HepG2 (cell line): ENCODE data around the gene RAC2. TPM values are rescaled to one million over a fixed set of nuclear protein-coding genes. Genes with fewer than 3 reads are reported as not detected.

Experiments
- AKAP8 ChIP-seq: sonication (generic); formaldehyde crosslinking; IDR thresholded peaks from 2 replicates; pipeline ENCODE4 v1.5.1; 2020; ENCODE audit warnings: mild to moderate bottlenecking, missing genetic modification reagents
- CBX1 ChIP-seq: IDR thresholded peaks from one replicate; pipeline ENCODE4 v1.6.1; 2016; ENCODE audit warnings: antibody characterized with exemption, low read depth
- DR1 ChIP-seq: sonication (generic); formaldehyde crosslinking; IDR thresholded peaks from 2 replicates; pipeline ENCODE4 v1.8.0; 2021; ENCODE audit warnings: mild to moderate bottlenecking, missing genetic modification reagents, inconsistent platforms
- GLMP ChIP-seq: sonication (generic); formaldehyde crosslinking; IDR thresholded peaks from 2 replicates; pipeline ENCODE4 v1.9.0; 2021; ENCODE audit warnings: missing genetic modification reagents, mild to moderate bottlenecking, borderline replicate concordance
- NCOA1 ChIP-seq: sonication (generic); formaldehyde crosslinking; IDR thresholded peaks from 2 replicates; pipeline ENCODE4 v1.9.0; 2021; ENCODE audit warnings: missing genetic modification reagents
- NPAS2 ChIP-seq: sonication (generic); formaldehyde crosslinking; IDR thresholded peaks from 2 replicates; pipeline ENCODE4 v1.8.0; 2022; ENCODE audit warnings: mild to moderate bottlenecking, missing genetic modification reagents, borderline replicate concordance
- SPEN ChIP-seq: sonication (generic); formaldehyde crosslinking; IDR thresholded peaks from 2 replicates; pipeline ENCODE4 v1.5.1; 2020; ENCODE audit warnings: low read depth, mild to moderate bottlenecking, missing genetic modification reagents
- SRY ChIP-seq: sonication (generic); formaldehyde crosslinking; IDR thresholded peaks from 2 replicates; pipeline ENCODE4 v1.8.0; 2022; ENCODE audit warnings: mild to moderate bottlenecking, missing genetic modification reagents
- YEATS4 ChIP-seq: sonication (generic); formaldehyde crosslinking; IDR thresholded peaks from 2 replicates; pipeline ENCODE4 v1.4.0; 2020; ENCODE audit warnings: missing genetic modification reagents, borderline replicate concordance
- ZBTB7B ChIP-seq: sonication (generic); formaldehyde crosslinking; IDR thresholded peaks from 2 replicates; pipeline ENCODE4 v1.4.0; 2020; ENCODE audit warnings: missing genetic modification reagents
- ZNF143 ChIP-seq: sonication (generic); formaldehyde crosslinking; IDR thresholded peaks from 2 replicates; pipeline ENCODE4 v1.4.0; 2020; ENCODE audit warnings: missing genetic modification reagents
- ZNF205 ChIP-seq: IDR thresholded peaks from 2 replicates; pipeline ENCODE4 v1.6.1; 2018; ENCODE audit warnings: missing biosample characterization, missing genetic modification reagents
- ZNF619 ChIP-seq: sonication (generic); formaldehyde crosslinking; IDR thresholded peaks from 2 replicates; pipeline ENCODE4 v1.4.0; 2020; ENCODE audit warnings: mild to moderate bottlenecking, missing genetic modification reagents
- ZNF724P ChIP-seq: sonication (generic); formaldehyde crosslinking; IDR thresholded peaks from 2 replicates; pipeline ENCODE4 v1.8.0; 2022; ENCODE audit warnings: missing genetic modification reagents, borderline replicate concordance
- polyA plus RNA-seq, 8 experiments: library from polyadenylated mRNA; depleted of rRNA in 3 of 8; stranded (reverse) in 7 of 8; unstranded in 1 of 8; fragments of >200 nt; fragmentation: Illumina TruSeq in 4 of 8; extraction: Trizol in 4 of 8; gene quantifications; 2 replicates each; pipeline versions ENCODE4 v1.2.1 to v1.2.3, GENCODE V29; 2011 to 2016; ENCODE audit warnings: low read depth in 4 of 8, missing spikeins in 1 of 8, mixed read lengths in 1 of 8; ENCODE audit not compliant: insufficient read depth in 1 of 8
- total RNA-seq, 5 experiments: library from RNA; depleted of rRNA; stranded (reverse); fragments of >200 nt; fragmentation: Illumina TruSeq; extraction: Trizol; gene quantifications; 2 replicates each; pipeline ENCODE4 v1.2.3, GENCODE V29; 2016; ENCODE audit warnings: low read depth in 1 of 5
- TF ChIP-seq, protein P1 (sequence below): sonication (generic); formaldehyde crosslinking; IDR thresholded peaks from 2 replicates; pipeline ENCODE4 v1.4.0; 2020; ENCODE audit warnings: missing genetic modification reagents, borderline replicate concordance
- TF ChIP-seq, protein P2 (sequence below): sonication (generic); formaldehyde crosslinking; IDR thresholded peaks from 2 replicates; pipeline ENCODE4 v1.4.0; 2020; ENCODE audit warnings: mild to moderate bottlenecking, missing genetic modification reagents
- TF ChIP-seq, protein P3 (sequence below): sonication (generic); formaldehyde crosslinking; IDR thresholded peaks from 2 replicates; pipeline ENCODE4 v1.8.0; 2022; ENCODE audit warnings: missing genetic modification reagents, mild to moderate bottlenecking, borderline replicate concordance
- TF ChIP-seq, protein P4 (sequence below): sonication (generic); formaldehyde crosslinking; IDR thresholded peaks from 2 replicates; pipeline ENCODE4 v1.4.0; 2020; ENCODE audit warnings: mild to moderate bottlenecking, low read depth, missing genetic modification reagents

RAC2 gene
- total and polyA plus RNA-seq, 2 of the 13 experiments (the other 11 are each of a cell fraction or from before 2014, with no cell fraction given), result 0.73 TPM; not detected in 1

DNA sequence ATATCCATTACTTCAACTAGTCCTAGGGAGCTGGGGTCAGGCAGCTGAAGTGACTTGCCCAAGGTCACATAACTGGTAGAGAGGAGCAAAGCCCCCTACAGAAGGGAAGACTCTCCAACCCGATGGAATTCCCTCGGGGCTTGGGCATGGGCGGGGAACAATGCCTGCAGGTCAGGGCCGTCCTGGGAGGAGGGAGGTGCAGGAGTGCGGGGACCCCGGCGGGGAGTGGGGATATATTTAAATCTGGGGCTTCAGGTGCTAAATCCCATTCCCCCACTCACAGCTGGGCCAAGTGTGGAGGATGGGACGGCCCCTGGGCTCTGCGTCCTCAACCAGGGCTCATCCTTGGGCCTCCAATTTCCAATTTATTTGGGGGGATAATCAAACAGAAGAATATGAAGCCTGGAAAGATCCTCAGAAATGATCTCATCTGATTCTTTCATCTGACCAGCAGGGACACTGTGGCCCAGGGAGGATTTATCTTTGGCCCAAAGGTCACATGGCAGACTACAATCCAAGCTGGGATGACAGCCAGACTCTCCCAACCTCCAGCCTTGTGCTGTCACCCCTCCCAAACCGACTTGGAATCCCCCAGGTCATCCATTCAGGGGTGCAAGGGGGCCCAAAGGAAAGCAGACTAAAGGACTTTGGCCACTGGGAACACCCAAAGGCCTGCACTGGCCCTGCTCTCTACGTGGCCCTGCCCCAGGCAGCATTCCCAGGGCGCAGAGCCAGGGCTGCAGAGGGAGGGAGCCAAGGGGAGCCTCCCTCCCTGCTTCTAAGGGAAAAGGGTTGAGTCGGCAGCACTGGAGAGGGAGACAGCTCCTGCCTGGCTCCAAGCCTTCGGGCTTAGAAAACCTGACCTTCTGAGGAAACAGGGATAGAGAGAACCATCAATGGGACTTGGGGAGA lies 47.3 kb downstream of the RAC2 start (continued):
- no peak for TF ChIP-seq ZNF205 (CRISPR knock-in tag)
- TF ChIP-seq, protein P1, sequence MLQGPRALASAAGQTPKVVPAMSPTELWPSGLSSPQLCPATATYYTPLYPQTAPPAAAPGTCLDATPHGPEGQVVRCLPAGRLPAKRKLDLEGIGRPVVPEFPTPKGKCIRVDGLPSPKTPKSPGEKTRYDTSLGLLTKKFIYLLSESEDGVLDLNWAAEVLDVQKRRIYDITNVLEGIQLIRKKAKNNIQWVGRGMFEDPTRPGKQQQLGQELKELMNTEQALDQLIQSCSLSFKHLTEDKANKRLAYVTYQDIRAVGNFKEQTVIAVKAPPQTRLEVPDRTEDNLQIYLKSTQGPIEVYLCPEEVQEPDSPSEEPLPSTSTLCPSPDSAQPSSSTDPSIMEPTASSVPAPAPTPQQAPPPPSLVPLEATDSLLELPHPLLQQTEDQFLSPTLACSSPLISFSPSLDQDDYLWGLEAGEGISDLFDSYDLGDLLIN, result no peak
- no peak for TF ChIP-seq ZNF619 (CRISPR knock-in tag)
- 0 out of 2 replicates have a peak, but pooled peaks have one; percentile 5 for TF ChIP-seq DR1 (CRISPR knock-in tag)
- TF ChIP-seq GLMP (CRISPR knock-in tag), result no peak
- peak; percentile 89 for TF ChIP-seq ZBTB7B (CRISPR knock-in tag)
- peak; percentile 16; the same call in 1 of the 2 replicates for TF ChIP-seq YEATS4
- TF ChIP-seq, protein P2, sequence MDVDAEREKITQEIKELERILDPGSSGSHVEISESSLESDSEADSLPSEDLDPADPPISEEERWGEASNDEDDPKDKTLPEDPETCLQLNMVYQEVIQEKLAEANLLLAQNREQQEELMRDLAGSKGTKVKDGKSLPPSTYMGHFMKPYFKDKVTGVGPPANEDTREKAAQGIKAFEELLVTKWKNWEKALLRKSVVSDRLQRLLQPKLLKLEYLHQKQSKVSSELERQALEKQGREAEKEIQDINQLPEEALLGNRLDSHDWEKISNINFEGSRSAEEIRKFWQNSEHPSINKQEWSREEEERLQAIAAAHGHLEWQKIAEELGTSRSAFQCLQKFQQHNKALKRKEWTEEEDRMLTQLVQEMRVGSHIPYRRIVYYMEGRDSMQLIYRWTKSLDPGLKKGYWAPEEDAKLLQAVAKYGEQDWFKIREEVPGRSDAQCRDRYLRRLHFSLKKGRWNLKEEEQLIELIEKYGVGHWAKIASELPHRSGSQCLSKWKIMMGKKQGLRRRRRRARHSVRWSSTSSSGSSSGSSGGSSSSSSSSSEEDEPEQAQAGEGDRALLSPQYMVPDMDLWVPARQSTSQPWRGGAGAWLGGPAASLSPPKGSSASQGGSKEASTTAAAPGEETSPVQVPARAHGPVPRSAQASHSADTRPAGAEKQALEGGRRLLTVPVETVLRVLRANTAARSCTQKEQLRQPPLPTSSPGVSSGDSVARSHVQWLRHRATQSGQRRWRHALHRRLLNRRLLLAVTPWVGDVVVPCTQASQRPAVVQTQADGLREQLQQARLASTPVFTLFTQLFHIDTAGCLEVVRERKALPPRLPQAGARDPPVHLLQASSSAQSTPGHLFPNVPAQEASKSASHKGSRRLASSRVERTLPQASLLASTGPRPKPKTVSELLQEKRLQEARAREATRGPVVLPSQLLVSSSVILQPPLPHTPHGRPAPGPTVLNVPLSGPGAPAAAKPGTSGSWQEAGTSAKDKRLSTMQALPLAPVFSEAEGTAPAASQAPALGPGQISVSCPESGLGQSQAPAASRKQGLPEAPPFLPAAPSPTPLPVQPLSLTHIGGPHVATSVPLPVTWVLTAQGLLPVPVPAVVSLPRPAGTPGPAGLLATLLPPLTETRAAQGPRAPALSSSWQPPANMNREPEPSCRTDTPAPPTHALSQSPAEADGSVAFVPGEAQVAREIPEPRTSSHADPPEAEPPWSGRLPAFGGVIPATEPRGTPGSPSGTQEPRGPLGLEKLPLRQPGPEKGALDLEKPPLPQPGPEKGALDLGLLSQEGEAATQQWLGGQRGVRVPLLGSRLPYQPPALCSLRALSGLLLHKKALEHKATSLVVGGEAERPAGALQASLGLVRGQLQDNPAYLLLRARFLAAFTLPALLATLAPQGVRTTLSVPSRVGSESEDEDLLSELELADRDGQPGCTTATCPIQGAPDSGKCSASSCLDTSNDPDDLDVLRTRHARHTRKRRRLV (CRISPR knock-in tag), result no peak
- 0 out of 2 replicates have a peak, but pooled peaks have one; percentile 62 for TF ChIP-seq AKAP8
- peak; percentile 89 for TF ChIP-seq CBX1
- TF ChIP-seq SRY (CRISPR knock-in tag), result no peak
- TF ChIP-seq NCOA1, result 0 out of 2 replicates have a peak, but pooled peaks have one; percentile 59
- 0 out of 2 replicates have a peak, but pooled peaks have one; percentile 13 for TF ChIP-seq ZNF724P
- TF ChIP-seq, protein P3, sequence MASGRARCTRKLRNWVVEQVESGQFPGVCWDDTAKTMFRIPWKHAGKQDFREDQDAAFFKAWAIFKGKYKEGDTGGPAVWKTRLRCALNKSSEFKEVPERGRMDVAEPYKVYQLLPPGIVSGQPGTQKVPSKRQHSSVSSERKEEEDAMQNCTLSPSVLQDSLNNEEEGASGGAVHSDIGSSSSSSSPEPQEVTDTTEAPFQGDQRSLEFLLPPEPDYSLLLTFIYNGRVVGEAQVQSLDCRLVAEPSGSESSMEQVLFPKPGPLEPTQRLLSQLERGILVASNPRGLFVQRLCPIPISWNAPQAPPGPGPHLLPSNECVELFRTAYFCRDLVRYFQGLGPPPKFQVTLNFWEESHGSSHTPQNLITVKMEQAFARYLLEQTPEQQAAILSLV, result peak; percentile 50; the same call in 1 of the 2 replicates
- TF ChIP-seq NPAS2 (CRISPR knock-in tag), result no peak
- peak; percentile 69; the same call in 1 of the 2 replicates for TF ChIP-seq SPEN (CRISPR knock-in tag)
- TF ChIP-seq, protein P4, sequence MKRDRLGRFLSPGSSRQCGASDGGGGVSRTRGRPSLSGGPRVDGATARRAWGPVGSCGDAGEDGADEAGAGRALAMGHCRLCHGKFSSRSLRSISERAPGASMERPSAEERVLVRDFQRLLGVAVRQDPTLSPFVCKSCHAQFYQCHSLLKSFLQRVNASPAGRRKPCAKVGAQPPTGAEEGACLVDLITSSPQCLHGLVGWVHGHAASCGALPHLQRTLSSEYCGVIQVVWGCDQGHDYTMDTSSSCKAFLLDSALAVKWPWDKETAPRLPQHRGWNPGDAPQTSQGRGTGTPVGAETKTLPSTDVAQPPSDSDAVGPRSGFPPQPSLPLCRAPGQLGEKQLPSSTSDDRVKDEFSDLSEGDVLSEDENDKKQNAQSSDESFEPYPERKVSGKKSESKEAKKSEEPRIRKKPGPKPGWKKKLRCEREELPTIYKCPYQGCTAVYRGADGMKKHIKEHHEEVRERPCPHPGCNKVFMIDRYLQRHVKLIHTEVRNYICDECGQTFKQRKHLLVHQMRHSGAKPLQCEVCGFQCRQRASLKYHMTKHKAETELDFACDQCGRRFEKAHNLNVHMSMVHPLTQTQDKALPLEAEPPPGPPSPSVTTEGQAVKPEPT (CRISPR knock-in tag), result peak; percentile 42; the same call in 1 of the 2 replicates
- TF ChIP-seq ZNF143, result no peak
